Upper lobe of right lung (tissue), 1 donor: ENCODE measurements around the gene DMD. TPM values are rescaled to one million over a fixed set of nuclear protein-coding genes. Genes with fewer than 3 reads are reported as not detected.
"Not testable (repeated sequence)": the region's sequence is repeated elsewhere in the genome, so short reads cannot be mapped to it uniquely, and the experiment has no call there.

Experiments used
- ATAC-seq: fragments of 200-7000 bp; cut with Tn5 transposase; one replicate; pipeline ENCODE4 v1.9.1; 2020; ENCODE audit warnings: mild to moderate bottlenecking, moderate library complexity
- DNase-seq: peaks from one replicate; pipeline ENCODE4 v3.0.0-alpha.2; 2020
- H3K27ac ChIP-seq: fragments of 200-600 bp; one replicate; pipeline ENCODE4 v1.8.0; 2022
- H3K27me3 ChIP-seq: fragments of 200-600 bp; one replicate; pipeline ENCODE4 v1.8.0; 2022; ENCODE audit warnings: mild to moderate bottlenecking
- H3K36me3 ChIP-seq: fragments of 200-600 bp; one replicate; pipeline ENCODE4 v1.8.0; 2022
- H3K4me1 ChIP-seq: fragments of 200-600 bp; one replicate; pipeline ENCODE4 v1.8.0; 2022
- H3K4me3 ChIP-seq: fragments of 200-600 bp; one replicate; pipeline ENCODE4 v1.8.0; 2022; ENCODE audit warnings: mild to moderate bottlenecking
- H3K9me3 ChIP-seq: fragments of 200-600 bp; one replicate; pipeline ENCODE4 v1.8.0; 2022
- intact Hi-C: fragments of 100-400 bp; cut with DNase I; formaldehyde crosslinking; loops from one replicate; pipeline ENCODE4 v1.11.0; 2022
- total RNA-seq: library from RNA; stranded (reverse); fragmentation: NEBNext Ultra II Directional; extraction: Animal tissue kit (Norgen Biotek cat#: 25700); gene quantifications from one replicate; pipeline ENCODE4 v1.2.1, GENCODE V29; 2021
- TF ChIP-seq, protein P1 (sequence below): fragments of 200-600 bp; IDR thresholded peaks from one replicate; pipeline ENCODE4 v1.8.0; 2022; ENCODE audit warnings: antibody characterized with exemption
- donor health status: DM: no; HTN: yes; CAD: no; lungs with severe emphysema.

The DMD gene
- total RNA-seq, 1 donor from 2014 or later: 24.7 TPM

DNA sequence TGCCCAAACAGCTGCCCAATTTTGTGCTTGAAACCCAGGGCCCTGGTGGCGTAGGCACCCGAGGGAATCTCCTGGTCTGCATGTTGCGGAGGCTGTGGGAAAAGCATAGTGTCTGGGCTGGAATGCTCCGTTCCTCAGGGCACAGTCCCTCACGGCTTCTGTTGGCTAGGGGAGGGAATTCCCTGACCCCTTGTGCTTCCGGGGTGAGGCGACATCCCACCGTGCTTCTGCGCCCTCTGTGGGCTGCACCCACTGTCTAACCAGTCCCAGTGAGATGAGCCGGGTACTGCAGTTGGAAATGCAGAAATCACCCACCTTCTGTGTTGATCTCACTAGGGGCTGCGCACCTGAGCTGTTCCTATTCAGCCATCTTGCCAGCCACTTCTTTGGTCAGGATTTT is 1740.1 kb downstream of the DMD start:
- no peaks in the 10 kb centered on the region for H3K9me3 ChIP-seq
- H3K36me3 ChIP-seq: no peaks in the 10 kb centered on the region
- DNase-seq (no peak), ATAC-seq (no peak)
- H3K27me3 ChIP-seq: no peaks in the 10 kb centered on the region
- H3K4me1 ChIP-seq: no peaks in the 10 kb centered on the region
- intact Hi-C loops: no loop called here
- TF ChIP-seq, protein P1, sequence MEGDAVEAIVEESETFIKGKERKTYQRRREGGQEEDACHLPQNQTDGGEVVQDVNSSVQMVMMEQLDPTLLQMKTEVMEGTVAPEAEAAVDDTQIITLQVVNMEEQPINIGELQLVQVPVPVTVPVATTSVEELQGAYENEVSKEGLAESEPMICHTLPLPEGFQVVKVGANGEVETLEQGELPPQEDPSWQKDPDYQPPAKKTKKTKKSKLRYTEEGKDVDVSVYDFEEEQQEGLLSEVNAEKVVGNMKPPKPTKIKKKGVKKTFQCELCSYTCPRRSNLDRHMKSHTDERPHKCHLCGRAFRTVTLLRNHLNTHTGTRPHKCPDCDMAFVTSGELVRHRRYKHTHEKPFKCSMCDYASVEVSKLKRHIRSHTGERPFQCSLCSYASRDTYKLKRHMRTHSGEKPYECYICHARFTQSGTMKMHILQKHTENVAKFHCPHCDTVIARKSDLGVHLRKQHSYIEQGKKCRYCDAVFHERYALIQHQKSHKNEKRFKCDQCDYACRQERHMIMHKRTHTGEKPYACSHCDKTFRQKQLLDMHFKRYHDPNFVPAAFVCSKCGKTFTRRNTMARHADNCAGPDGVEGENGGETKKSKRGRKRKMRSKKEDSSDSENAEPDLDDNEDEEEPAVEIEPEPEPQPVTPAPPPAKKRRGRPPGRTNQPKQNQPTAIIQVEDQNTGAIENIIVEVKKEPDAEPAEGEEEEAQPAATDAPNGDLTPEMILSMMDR: no peak
- H3K27ac ChIP-seq: no peak overlapping the region
- H3K4me3 ChIP-seq: no peak overlapping the region

DNA sequence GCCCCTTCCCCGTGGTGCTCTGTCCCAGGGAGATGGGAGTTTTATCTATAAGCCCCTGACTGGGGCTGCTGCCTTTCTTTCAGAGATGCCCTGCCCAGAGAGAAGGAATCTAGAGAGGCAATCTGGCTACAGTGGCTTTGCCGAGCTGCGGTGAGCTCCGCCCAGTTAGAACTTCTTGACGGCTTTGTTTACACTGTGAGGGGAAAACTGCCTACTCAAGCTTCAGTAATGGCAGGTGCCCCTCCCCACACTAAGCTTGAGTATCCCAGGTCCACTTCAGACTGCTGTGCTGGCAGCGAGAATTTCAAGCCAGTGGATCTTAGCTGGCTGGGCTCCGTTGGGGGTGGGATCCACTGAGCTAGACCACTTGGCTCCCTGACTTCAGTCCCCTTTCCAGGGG is 1740.6 kb downstream of the DMD start:
- DNase-seq (peak; percentile 63), ATAC-seq (peak; percentile 62)
- H3K27ac ChIP-seq, H3K36me3 ChIP-seq, H3K9me3 ChIP-seq, H3K27me3 ChIP-seq, H3K4me1 ChIP-seq, intact Hi-C loops, H3K4me3 ChIP-seq: not testable (repeated sequence)

DNA sequence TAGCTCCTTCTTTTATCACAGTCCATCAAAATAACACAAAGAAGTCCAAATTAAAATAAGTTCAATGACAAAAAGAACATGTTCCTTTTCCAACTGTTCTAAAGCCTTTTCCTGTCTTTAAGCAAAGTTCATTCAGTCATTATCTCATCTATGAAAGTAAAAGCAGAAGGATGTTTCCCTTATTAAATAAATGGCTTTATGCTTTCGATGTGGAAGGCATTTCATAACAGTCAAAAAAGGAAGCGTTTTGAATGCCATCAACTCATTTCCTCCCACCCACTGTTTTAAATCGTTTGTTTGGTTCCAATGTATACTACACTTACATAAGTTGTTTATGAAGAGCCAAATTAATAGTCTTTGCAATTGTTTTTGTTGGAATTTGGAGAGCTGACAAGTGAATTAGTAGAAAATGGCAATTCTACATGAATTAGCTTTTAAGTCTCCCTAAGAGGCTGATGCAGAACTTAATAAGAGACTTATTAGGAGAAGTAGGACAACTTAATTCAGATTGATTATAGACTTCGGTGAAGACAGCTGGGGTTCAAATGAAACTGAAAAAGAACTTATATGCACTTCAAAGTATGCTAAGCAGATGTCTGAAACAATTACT is 1746.9 kb downstream of the DMD start:
- no peak for ATAC-seq
- no peak overlapping the region for H3K4me3 ChIP-seq
- H3K36me3 ChIP-seq: no peaks in the 10 kb centered on the region
- intact Hi-C loops: no loop called here
- H3K9me3 ChIP-seq: no peaks in the 10 kb centered on the region
- no peaks in the 10 kb centered on the region for H3K27me3 ChIP-seq
- TF ChIP-seq, protein P1: no peak
- no peak for DNase-seq
- no peaks in the 10 kb centered on the region for H3K4me1 ChIP-seq
- H3K27ac ChIP-seq: no peak overlapping the region

DNA sequence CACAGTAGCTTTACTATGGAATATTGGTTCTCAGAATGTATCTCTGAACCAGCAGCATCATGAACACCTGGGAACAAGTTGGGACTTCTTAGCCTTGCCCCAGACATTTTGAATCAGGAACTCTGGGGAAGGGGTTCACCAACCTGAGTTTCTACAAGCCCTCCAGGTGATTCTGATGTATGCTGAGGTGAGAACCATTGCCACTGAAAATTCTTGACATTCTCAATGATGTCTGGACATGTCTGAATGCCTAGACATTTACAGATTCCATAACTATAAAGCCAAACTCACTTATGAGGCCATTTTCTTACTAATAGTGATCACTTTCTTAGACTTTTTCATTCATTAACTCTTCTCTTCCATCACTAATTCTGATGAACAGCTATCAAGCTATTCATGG is 1750.1 kb downstream of the DMD start:
- H3K27ac ChIP-seq: no peak overlapping the region
- TF ChIP-seq, protein P1: no peak

DNA sequence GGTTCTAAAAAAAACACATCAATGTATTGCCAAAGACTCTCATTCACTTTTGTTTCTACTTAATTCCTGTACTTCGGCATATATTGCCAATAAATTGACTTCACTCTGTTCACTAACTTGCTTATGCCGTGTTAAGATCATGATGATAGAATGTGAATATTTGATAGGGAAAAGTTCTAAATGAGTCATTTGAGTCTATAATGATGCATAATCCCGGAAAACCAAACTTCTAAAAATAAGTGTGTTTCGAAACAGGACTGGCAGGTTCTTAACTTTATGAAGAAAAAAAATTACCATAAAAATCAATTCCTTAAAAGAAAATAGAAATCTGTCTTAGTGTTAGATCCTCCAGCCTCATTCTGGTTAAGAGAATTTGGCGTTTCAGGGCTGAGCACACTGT is 1752.0 kb downstream of the DMD start:
- intact Hi-C loops: no loop called here
- no peaks in the 10 kb centered on the region for H3K4me1 ChIP-seq
- no peaks in the 10 kb centered on the region for H3K9me3 ChIP-seq
- H3K4me3 ChIP-seq: no peak overlapping the region
- ATAC-seq (no peak), DNase-seq (no peak)
- H3K36me3 ChIP-seq: no peaks in the 10 kb centered on the region
- no peaks in the 10 kb centered on the region for H3K27me3 ChIP-seq
- TF ChIP-seq, protein P1: no peak
- no peak overlapping the region for H3K27ac ChIP-seq

More for the DNA sequence above, 1750.1 kb downstream of the DMD start:
- no peaks in the 10 kb centered on the region for H3K4me1 ChIP-seq
- H3K36me3 ChIP-seq: no peaks in the 10 kb centered on the region
- H3K27me3 ChIP-seq: no peaks in the 10 kb centered on the region
- H3K4me3 ChIP-seq: no peak overlapping the region
- ATAC-seq: no peak
- no peak for DNase-seq
- intact Hi-C loops: no loop called here
- H3K9me3 ChIP-seq: no peaks in the 10 kb centered on the region

DNA sequence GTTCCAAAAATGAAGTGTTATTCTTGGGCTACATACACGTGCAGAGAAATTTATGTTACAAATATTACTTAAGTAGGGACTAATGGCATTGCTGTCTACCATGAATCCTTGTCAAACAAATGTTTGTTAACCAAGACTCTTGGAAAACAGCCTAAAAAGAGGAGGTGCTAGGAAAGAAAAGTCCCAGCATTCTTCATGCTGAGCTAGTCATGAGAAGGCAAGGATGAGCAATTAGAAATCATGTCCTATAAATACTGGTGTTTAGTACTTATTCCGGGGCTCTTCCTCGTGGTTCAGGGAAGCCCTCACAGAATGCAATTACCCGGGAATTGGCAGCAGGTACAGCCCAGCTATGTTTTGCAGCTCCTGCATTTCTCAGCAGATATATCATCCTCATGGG is 1761.4 kb downstream of the DMD start:
- TF ChIP-seq, protein P1: no peak
- DNase-seq (no peak), ATAC-seq (no peak)
- H3K27me3 ChIP-seq: no peaks in the 10 kb centered on the region
- no peaks in the 10 kb centered on the region for H3K9me3 ChIP-seq
- H3K4me3 ChIP-seq: no peak overlapping the region
- H3K4me1 ChIP-seq: no peaks in the 10 kb centered on the region
- intact Hi-C loops: no loop called here
- no peak overlapping the region for H3K27ac ChIP-seq
- no peaks in the 10 kb centered on the region for H3K36me3 ChIP-seq
